Daoy (cell line): Measurements from ENCODE around the gene SKAP1. TPM values are rescaled to one million over a fixed set of nuclear protein-coding genes. Genes with fewer than 3 reads are reported as not detected.
A peak's percentile ranks its signal among the peaks of the same experiment; 100 is the strongest.
"Not testable (repeated sequence)": the region's sequence is repeated elsewhere in the genome, so short reads cannot be mapped to it uniquely, and the experiment has no call there.

Experiments used
- DNase-seq: peaks from one replicate; pipeline ENCODE4 v3.0.0-alpha.2; 2015; ENCODE audit warnings: low read depth
- total RNA-seq: library from RNA; depleted of rRNA; stranded (reverse); fragments of >200 nt; shearing (Covaris generic); gene quantifications from 2 replicates; pipeline ENCODE4 v1.2.3, GENCODE V29; 2014

The SKAP1 gene
- total RNA-seq, 1 experiment from 2014 or later: 0.17 TPM

- no peak for DNase-seq
These were observed 101.6 kb downstream of the SKAP1 start for GRCh38 chr17:48328457-48328856.

DNA sequence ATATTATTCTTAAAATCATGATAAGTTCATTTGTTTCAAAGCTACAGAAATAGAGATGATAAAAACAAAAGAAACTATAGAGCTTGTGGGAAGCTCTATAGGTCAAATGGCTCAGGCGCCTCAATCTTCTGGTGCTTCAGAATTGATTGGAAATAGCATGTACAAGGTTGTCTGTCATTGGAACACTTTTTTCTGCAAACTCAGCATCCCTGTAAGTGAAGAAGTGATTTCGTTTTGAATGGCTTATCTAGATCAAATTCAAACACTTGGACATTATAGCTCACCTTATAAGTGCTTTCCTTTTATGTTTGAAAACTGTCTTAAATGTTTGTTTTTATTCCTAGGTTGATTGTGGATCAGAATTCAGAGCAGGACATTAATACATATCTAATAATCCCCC lies 103.7 kb downstream of the SKAP1 start:
- no peak for DNase-seq

GRCh38 chr17:48322060-48322459 lies 108.0 kb downstream of the SKAP1 start:
- no peak for DNase-seq

- no peak for DNase-seq
These were observed 112.3 kb downstream of the SKAP1 start for GRCh38 chr17:48317732-48318131.

DNA sequence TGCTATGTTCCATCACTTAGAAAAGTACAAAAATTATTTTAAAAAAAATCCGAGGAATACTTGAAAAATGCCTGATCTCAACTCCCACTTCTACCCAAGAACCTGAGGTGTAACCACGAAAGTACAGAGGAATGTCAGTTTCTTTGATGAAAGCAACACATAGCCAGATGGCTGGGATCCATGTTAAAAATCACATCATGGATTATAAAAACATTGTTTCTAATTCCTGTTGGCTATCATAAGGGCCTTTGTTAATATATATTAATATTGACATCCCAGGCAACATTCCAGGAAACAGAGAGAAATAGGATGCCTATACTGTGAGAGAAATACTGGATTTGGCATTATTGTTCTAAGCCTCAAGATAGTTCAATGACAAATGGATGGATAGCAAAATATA lies 115.3 kb downstream of the SKAP1 start:
- DNase-seq: no peak

DNA sequence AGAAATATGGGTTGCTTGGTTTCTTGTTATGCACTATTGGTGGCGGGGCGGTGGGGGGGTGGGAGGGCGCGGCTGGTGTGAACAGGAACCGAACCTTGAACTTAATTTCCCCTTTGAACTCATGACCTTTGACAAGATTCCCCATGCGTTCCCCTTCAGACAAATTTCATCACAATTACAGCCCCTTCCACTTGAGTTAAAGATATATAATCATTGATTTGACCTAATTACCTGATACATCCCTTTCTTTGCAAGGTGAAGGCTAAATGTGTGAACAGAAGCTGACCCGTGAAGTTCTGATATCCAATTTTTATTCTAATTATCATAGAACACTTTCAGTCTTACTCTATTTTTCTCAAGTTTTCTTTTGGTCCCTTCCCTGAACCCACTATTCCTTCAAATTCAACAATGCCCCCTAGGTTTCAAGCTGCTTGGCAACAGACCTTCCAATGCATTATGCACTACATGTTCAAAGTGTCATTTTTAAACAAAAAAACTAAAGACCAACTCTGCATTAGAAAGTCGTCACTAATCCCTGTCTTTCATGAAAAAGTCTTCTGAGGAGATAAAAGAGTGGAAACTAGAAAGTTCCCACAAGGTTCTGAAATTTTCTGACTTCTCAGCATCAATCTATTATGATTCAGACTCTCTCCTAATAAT lies 116.8 kb downstream of the SKAP1 start:
- no peak for DNase-seq

- no peak for DNase-seq
These were observed 118.7 kb downstream of the SKAP1 start for GRCh38 chr17:48311324-48311723.

GRCh38 chr17:48310748-48311213 lies 119.2 kb downstream of the SKAP1 start:
- DNase-seq: no peak

GRCh38 chr17:48308581-48308980 lies 121.4 kb downstream of the SKAP1 start:
- DNase-seq: no peak

GRCh38 chr17:48307814-48308411 lies 122.1 kb downstream of the SKAP1 start:
- peak; percentile 51 for DNase-seq

DNA sequence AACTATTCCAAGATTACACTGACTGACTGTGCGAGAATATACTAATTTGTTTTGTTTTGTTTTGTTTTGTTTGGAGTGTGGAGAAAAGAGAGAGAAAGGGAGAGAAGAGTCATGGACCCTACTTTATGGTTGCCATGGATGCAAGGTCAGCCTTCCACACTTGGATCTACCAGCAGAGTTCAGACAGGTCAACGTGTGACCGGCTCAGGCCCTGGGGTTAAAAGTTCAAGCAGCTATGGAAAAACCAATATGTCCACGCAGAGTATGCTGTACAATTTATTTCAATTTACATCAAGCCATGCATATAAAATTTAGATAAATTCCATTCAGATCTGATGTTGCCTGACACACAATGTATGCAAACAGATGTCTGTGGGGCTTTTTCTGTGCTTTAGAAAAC lies 122.8 kb downstream of the SKAP1 start:
- DNase-seq: no peak

GRCh38 chr17:48301002-48301401 lies 129.0 kb downstream of the SKAP1 start:
- DNase-seq: no peak

DNA sequence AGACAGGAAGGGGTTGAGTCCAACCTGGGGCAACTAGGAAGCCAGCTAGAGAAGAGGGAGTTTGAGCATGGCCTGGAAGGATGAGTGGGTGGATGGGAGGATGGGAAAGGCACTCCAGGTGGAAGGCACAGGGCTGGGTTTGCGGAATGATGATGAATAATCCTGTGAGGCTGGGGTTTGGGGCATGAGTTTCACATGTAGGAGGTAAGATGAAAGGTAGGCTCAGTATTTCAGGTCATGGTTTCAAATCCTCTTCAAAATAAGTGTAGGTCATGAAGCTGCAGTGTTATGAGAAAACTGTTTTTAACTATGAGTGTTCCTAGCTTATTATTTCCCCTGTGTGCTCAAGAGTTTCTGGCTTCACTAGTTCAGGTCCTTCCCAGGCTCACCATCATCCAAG lies 130.3 kb downstream of the SKAP1 start:
- no peak for DNase-seq

DNA sequence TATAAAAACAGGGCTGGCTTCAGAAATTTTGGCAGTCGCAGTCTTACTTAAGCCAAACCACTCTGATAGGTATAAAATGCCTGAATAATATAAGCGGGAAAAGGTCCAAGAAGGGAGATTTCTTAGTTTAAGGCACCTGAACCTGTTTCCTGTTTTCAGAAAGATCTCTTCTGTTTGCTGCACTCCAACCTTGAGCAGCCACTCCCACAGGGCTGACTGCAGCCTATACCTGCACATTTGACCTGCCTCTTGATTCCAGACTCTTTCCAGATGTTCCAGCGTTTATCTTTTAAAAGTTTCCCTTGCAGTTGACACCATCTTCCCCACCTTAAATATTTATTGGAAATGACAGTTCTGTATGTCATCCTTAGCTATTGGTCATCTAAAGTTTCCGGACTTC lies 132.2 kb downstream of the SKAP1 start:
- DNase-seq: no peak

- no peak for DNase-seq
These were observed 133.6 kb downstream of the SKAP1 start for GRCh38 chr17:48296453-48296852.

DNA sequence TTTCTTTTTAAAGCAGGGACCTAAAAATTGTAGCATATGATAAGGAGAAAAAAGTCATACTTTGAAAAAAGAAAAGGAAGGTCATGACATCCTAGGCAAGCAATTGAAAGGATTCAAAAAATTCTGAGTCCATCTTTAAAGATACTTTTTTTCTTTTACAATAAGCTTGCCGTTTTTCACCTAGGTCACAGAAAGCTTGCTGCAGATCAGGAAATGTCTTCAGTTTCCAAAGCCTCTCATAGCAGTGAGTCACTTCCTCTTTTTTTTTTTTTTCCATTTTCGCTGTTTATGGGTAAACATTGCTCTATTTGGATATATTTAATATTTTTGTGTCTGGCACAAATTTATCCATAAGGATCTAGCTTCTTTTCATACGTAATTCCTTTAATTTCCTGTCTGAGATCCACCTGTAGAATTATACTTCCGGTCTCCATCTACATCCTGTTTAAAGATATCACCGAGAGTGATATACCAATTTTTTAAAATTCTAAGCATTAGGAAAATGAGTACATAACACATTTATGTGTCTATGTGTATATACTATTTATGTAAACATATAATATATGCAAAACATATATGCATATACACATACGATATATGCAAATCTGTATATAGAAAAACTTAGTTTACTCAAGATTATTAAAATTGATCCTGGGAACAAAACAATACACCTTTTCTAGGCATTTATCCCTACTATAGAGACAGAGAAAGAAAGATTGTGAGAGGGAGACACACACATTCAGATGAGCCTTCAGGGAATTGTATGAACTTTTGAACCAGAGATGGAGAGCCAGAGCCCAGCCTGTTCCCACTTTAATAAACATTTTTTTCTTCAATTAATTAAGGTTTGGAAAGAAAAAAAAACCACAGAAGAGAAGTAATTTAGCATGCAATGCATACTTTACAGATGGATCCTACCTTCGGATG lies 134.4 kb downstream of the SKAP1 start:
- peak; percentile 5 for DNase-seq

DNA sequence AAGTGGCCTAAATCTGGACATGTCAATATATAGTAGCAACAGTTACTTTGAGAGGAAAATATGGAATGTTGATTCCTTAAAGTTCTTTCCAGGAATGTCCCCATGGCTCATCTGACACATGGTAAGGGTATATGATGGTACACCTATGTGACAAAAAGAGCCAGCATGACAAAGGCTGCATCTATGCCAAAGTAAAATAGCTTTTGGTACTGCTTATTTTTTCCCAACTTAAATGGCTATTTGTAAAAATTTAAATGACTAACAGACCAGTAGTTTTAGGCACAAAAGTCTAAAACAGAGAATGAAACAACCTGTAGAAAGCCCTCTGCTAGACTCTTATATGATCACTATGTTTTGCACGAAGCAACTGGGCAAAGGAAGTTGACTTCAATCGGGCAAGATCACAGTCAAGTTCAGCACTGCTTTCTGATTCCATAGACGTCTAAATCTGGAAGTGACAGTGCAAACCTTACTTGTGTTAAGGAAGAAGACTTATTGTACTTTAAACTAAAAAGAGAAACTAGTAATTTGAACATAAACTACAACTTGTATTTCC lies 135.1 kb downstream of the SKAP1 start:
- no peak for DNase-seq

DNA sequence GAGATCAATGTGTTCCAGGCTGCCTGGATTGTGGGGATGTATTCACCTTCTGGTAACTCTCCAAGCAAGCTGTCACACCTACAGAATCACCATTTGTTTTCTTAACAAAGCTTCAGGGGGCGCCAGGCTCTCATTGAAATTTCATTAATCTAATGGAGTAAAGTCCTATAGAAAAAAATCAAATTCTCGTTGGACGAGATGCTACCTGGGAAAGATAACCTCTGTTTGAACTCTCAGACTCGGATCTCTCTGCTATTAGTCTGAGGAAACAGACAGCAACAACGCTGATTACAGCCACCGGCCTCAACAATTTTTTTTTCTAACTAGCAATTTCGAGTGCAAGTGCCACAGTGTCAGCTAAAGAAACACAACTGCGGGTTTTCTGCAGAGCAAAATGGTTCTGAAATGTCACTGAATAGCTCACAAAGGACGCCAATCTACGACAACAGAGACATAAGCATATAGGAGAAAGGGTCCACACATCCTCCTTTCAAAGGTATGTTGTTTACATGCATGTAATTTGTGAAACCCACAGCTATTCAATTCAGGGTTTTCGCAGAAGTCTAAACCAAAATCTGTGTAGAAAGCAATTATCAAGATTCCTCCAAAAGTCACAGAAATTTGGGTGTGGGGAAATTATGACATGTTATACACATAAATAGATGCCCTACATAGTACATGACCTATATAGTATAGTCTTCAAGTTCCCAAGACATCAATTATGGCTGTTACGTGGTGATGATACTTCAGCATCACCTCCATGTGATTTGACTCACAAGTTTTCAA lies 135.8 kb downstream of the SKAP1 start:
- no peak for DNase-seq

DNA sequence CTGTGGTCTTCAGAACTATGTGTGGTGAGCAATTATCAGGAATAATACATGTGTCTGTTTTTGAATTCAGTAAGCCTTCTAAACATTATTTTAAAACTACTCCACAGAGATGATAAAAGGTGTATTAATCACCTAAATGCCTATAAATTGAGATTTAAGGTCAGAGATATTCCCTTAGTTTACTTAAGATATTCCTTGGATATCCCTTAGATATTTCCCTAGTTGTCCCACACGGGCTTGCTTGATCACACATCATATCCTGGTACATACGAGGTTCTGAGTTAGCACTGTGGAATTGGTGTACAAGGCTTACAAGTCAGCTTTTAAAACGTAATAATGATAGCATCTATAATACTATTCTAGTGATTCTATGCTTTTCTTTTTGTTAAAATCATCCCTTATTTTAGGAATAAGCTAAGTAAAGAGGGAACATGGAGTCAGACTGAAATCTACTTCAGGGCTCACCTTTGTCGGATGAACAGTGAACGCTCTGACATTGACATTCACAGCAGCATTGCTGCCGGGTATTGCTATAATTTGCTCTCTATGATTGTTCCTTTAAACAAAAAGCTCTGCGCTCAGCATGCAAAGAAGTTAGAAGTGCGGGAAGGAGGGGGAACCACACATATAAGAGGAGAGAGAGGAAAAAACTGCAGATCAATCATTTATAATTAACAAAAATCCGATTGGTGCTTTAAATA lies 136.5 kb downstream of the SKAP1 start:
- no peak for DNase-seq

DNA sequence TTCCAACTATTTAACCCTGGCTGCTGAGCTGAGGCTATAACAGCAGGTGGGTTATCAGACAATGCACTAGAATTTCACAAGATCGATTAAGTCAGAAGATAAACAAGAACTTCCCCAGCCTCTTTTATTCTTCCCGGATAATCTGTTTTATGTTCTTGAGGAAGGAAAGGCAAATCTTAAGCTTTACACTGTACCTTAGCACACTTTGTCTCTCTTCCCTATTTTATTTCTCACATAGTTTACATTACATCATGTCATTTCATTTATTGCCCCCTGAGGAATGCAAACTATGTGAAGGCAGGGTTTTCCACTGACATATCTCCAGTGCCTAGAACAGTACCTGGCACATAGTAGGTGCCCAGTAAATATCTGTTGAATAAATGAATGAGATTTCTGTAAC lies 139.6 kb downstream of the SKAP1 start:
- DNase-seq: no peak

- not testable (repeated sequence) for DNase-seq
These were observed 143.1 kb downstream of the SKAP1 start for GRCh38 chr17:48286917-48287316.
